ENCODE data around the gene PDGFA. TPM values are rescaled to one million over a fixed set of nuclear protein-coding genes. Genes with fewer than 3 reads are reported as not detected.

PDGFA gene
- polyA plus RNA-seq (ENCODE audit: insufficient read depth in 1 of 5, insufficient read length in 5 of 5, low replicate concordance in 1 of 5) = 10 to 100 TPM; 30.4 to 47.4 (median 40.8) TPM
- long read RNA-seq, donor 1, transcript PDGFA-201 (7 exons, 1,308 nt) = minor isoform, 6 of 20 reads
- long read RNA-seq, donor 1, transcript PDGFA-203 (6 exons, 2,305 nt) = major isoform, 14 of 20 reads
- long read RNA-seq, donor 1, partial matches to known transcripts = 0 of 20 reads
- long read RNA-seq, donor 1, other reads (novel, unspliced or antisense) = 0 of 20 reads
- long read RNA-seq, donor 2, partial matches to known transcripts = 0 of 4 reads
- long read RNA-seq, donor 2, other reads (novel, unspliced or antisense) = 0 of 4 reads
- long read RNA-seq, donor 3, partial matches to known transcripts = 0 of 5 reads
- long read RNA-seq, donor 3, other reads (novel, unspliced or antisense) = 0 of 5 reads
- long read RNA-seq, donor 4, transcript PDGFA-203 (6 exons, 2,305 nt) = major isoform, 8 of 10 reads
- long read RNA-seq, donor 4, partial matches to known transcripts = 0 of 10 reads
- long read RNA-seq, donor 4, other reads (novel, unspliced or antisense) = 0 of 10 reads
- long read RNA-seq, donor 5, transcript PDGFA-203 (6 exons, 2,305 nt) = major isoform, 5 of 8 reads
- long read RNA-seq, donor 5, partial matches to known transcripts = 0 of 8 reads
- long read RNA-seq, donor 5, other reads (novel, unspliced or antisense) = 0 of 8 reads
- long read RNA-seq, donor 6, transcript PDGFA-203 (6 exons, 2,305 nt) = major isoform, 7 of 11 reads
- long read RNA-seq, donor 6, partial matches to known transcripts = 0 of 11 reads
- long read RNA-seq, donor 6, other reads (novel, unspliced or antisense) = 0 of 11 reads
- long read RNA-seq, donor 7, partial matches to known transcripts = 0 of 4 reads
- long read RNA-seq, donor 7, other reads (novel, unspliced or antisense) = 0 of 4 reads
- long read RNA-seq, donor 8, partial matches to known transcripts = 0 of 2 reads
- long read RNA-seq, donor 8, other reads (novel, unspliced or antisense) = 0 of 2 reads

DNA sequence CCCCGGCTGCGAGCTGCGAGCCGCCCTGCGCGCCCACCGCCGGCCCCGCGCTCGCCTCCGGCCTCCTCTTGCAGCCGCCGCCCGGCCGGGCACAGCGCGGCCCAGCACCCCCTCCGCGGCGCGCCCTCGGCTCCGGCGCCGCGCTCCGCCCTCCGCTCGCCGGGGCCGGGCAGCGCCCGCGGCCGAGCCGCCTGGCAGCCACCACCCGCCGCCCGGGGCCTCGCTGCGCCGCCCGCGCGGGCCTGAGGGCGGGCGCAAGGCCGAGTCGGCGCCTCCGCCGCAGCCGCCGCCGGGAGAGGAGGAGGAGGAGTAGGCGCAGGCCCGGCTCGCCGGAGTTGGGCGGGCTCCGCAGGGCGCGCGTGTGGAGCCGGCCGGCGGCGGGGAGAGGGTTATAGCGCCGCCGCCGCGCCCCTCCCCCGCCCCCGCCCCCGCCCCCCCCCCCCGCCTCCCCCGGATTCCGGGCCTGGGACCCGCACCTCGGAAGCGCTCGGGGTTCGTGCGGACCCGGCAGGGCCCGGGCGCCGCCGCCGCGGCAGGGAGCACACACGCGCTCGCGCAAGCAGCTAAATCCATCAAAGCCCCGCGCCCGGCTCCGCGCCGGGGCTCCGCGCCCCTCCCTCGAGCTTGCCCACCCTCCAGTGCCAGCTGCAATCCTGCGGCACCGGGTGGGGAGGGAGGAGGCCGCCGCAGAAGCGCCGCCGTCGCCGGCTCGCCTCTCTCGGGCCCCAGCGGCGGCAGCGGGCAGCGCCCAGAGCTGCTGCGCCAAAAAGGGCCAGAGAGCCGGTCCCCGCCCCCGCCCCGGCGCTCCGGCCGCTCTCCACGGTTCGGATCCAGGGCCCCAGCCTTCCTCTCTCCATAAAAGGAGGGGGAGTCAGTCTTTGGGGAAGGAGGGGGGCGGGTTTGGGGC lies at the start of gene PDGFA:
TSS of gene PDGFA (minus strand) at position 363 of the 907 bp plus-strand sequence. CDS start 845 bp downstream, outside the sequence.
- DNase-seq = no peak

DNA sequence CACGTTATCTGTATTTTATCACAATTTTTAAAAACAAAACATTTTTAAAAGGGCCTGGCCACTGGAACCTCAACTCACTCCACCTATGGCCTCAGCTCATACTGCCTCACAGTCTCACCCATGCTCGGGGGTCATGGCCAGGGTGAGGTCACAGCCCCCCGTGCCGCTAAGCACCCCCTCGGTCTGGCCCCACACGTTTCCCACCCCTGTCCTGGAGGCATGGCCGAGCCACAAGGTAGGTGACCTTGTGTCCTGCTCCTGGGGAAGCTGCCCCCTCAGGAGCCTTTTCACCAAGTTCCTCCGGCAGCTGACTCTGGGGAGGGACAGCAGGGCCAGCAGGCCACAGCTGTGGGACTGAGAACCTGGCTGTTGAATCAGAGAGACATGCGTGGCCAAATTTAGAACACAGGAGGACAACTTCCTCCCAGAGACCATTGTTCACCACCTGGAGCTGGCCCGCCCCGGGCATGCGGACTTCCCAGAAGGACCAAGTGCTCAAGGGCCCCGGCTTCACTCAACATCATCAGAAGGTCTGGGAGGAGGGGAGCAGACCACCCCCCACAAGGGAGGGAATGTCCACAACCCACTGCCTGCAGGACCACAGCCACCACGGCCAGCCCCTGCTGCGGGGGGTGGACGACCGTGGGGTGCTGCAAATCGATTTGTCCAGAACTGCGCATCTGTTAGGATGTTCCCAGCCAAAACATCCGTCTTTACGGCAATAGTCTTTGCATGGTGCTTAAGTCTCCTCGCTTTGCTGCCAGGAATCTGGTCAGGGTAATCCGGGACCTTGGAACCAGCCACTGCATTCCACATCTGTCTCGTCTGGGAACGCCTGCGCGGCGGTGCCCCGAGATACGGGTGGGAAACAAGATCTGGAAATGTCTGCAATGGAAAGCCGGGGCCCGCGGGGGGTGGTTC lies 48.6 kb upstream of the PDGFA start:
- DNase-seq = peak in 1 of 2 donors; percentile 31

DNA sequence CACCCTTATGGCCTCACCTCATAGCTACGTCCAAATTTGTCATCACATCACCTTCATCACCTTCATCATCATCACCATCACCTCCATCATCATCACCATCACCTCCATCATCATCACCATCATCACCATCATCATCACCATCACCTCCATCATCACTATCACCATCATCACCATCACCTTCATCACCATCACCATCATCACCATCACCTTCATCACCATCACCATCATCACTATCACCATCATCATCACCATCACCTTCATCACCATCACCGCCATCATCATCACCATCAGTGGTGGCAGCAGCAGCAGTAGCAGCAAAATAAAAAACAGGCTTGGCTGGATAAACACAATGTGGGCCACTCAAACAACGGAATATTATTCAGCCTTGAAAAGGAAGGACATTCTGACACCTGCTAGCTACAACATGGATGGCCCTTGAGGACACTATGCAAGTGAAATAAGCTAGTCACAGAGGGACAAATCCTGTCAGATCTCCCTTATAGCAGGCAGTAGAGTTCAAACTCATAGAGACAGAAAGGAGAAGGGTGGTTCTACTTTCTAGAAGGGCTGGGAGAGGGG lies 47.7 kb upstream of the PDGFA start:
- no peak for DNase-seq

DNA sequence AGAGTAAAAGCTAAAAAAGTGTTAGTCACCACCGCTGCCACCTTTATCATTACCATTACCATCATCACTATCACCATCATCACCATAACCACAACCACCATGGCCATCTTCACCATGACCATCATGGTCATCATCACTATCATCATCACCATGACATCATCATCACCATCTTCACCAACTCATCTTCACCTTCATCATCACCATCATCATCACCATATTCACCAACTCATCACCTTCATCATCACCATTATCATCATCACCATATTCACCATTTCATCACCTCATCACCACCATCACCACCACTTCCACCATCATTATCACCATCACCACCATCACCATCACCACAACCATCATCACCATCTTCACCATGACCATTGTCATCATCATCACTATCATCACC lies 46.5 kb upstream of the PDGFA start:
- no peak for DNase-seq

DNA sequence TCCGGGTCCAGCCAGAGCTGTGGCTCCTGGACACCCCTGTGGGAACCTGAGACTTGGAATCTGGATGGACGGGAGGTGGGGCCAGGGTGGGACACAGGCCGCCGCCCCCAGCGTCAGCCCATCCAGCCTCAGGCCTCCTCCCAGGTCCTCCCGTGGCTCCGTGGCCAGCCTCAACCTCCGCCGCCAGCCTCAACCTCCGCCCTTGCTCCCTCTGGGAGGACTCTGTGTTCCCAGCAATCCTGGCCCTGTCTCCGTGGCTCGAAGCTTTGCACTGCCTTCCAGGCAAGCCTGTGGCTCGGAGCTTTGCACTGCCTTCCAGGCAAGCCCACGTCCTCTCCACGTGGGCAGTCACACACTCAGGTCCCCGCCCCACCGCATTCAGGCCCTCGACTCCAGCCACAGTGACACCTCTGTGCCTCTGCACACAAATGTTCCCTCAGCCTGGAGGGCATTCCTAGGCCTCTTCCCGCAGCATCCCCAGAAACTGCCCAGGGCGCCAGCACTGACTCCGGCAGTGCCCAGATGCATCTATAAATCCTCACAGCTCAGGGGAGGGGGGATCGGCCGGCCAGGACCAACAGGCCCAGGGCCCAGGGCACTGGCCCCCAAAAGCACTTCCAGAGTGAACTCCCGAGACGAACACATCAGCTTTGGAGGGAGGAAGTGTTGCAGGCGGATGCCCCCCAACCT lies 44.7 kb upstream of the PDGFA start:
- no peak for DNase-seq

DNA sequence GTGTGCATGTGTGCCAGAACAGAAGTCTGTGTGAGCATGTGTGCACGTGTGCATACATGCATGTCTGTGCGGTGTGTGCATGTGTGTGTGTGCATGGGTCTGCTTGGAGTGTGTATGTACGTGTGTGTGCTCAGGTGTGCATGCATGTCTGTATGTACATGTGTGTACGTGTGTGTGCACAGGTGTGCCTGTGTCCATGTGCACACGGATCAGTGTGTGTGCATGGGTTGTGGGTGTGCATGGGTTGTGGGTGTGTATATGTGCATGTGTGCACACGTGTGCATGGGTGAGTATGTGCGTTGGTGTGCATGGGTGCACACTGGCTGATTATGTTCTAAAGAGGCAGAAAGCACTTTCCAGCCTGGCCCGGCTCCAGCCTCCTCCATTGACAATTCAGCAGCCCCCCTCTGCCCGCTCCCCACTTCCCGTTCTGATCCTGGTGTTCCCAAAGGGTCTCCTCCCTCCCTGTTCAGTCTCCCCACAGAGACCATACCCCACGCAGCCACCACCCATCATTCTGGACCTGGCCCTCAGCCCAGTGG lies 44.1 kb upstream of the PDGFA start:
- DNase-seq = no peak

DNA sequence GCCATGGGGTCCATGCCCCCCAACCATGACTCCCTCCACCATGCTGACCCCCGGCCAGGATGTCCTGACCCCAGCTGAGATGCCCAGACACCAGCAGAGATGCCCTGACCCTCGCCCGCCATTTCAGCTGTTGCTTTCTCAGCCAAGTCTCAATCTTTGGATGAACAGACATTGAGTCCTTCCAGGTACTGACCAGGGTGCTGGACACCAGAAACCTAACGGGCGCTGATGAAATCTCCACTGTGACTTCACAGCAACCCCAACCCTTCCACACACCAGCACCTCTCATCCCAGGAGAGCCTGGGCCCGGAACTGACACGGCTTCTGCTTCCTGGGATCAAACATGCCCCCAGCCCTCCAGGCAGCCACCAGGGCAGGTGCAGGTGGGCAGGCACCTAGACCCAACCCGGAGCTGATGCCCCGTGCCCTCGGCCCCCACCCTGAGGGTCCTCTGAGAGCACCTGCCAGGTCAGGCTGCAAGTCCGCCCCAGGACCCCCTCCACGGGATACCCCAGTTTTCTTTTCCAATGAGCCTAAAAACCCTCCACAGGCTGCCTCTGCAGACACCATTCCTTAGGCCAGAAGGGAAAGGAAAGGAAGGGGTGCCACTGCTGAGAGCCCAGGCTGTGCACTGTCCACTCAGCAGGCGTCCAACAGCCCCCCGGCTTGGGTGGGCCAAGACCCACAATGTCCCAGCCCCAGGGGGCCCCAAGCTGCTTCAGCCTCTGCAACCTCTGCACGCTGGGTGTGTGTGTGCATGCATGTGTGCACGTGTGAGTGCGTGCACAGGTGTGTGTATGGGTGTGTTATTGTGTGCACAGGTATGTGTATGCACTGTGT lies 43.4 kb upstream of the PDGFA start:
- no peak for DNase-seq

DNA sequence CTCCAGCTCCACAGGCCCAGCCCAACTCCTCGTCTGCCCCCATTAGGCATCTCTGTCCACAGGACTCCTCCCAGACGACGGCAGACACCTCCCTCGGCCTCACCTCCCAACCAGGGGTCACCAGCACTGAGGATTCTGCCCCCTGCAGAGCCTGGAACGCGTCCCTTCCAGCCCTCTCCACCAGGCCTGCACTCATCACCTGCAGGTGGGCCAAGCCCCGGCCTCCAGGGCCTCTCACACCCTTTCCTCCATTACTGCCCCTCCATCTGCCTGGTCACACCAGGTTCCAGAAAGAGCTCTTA lies 42.7 kb upstream of the PDGFA start:
- no peak for DNase-seq

DNA sequence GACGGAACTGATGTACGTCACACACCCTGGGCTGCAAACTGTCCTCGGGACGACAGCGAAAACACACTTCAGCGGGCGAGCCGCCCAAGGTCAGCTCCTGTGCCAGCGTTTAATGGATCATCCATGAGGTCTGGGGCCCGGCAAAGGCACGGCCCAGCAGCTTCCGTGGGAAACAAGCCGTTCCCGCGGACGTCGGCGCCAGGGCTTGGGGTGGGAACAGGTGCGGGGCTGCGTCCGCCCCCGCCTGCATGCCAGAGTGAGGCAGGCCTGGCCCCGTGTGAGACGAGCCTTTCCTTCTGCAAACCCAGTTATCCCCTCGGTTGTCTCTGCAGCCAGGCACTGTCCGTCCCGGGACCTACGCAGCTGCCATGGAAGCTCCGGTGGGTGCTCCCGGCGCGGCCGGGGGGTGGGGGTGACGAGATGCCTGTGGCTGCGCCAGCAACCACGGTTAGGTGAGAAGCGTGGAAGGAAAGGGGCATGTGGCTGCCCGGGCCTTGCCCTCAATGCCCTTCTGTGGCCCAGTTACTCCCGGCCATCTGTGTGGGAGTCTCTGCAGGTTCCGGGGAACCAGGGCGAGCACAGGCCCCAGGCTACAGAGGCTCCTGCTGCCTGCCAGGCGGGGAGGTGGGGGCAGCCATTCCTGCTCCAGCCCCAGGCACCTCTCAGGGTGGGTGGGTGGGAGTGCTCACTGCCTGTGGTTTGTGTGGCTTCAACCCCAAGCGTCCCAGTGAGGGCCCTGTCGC lies 42.2 kb upstream of the PDGFA start:
- no peak for DNase-seq

DNA sequence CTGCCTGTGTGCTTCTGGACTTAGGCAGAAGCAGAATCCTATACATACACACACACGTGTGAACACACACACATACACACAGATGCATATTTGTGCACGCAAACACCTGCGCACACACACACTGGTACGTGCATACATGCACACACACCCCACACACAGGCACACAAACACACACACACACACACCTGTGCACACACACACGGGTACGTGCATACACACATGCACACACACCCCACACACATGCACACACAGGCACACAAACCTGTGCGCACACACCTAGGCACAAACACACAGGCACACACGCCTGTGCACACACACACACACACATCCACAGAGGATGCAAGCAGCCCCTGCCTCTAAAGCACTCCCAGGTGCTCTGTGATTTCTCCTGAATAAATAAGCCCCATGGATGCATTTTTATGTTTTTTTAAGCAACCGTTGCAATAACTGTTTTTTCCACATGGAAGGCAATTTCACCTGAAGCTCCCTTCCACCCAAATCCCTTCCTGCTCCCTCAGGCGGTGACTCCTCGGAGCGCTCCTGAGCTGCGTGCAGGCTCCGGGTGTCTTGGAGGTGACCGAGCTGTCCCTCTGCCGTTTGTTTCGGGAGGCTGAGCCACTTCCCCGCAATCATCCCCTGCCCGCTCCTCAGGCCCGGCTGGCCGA lies 41.5 kb upstream of the PDGFA start:
- DNase-seq = no peak

DNA sequence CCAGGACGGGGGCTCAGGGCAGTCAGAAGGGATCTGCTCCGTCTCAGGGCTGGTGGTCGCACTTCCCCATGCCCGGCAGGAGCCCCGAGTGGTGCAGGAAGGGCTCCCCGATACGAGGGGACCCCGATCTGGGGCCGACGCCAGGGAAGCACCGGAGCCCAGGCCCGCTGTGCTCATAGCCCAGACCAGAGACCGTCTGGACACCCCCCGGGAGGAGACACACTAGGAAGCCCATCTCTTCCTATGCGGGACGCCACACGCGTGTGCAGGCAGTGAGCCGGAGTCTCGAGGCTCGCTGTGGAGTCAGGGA lies 39.7 kb upstream of the PDGFA start:
- DNase-seq = no peak

DNA sequence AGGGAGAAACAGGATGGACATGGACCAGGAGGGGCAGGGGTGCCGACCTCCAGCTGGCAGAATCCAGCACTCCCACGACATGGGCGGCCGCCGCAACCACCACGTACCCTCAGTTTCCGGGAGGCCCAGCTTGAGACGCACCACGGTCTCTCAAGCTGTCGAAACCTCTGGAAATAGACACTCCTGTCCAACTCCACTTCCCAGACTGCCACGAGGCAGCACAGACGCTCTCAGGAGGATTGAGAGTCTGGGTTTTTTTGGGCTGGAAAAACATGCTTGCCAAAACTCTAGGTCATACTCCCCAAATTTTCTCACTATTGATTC lies 37.9 kb upstream of the PDGFA start:
- no peak for DNase-seq

DNA sequence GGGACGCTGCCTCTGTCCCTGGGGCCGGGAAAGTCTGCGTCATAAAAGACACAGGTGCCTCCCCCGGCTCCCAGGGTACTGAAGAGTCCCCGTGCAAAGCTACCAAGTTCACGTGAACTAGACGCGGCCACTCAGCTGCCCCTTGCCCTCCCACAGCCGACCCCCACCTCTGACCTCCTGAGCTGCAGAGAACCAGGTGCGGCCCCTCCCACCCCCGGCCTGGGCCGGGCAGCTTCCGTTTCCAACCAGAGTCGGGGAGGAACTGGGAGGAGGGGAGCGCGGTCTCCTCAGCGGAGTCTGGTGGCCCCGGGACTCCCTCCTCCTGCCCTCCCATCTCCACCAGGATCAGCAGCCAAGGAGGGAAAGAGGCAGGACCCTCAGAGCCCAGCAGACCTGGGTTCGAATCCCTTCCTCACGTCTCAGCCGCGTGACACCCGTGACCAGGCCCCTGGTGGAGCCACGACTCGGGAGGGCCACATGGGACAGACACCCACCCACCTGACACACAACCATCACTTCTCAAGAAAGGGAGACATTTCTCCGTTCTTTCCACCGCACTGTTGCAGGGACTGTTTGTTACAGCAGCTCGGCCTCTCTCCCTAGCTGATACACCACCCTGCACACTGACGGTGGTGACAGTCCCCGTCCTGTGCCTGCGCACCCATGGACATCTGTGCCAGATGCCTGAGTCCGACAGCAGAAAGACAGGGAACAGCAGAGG lies 37.4 kb upstream of the PDGFA start:
- no peak for DNase-seq

DNA sequence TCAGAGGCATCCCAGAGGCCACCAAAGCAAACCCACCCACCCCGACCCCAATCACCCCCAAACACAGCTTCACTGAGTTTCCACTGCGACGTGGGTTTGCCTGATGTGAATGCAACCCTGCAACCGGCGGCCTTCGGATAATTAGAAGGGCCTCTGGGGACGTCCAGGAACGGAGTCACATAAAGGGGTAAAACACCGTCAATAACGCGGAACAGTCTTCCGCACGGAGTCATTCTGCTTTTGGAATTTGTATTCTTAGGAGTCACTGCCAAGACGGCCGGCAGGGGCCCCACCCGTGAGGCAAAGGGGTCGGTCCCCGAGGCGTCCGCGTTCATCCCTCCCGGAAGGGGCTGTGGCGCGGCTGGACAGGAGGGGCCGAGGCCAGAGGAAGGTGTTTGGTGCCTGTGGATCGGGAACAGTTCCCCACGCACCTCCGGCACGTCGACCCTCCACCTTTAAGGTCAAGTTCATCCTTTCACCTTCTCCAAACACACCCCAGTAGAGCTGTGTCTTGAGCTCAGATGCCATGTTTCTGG lies 36.7 kb upstream of the PDGFA start:
- DNase-seq = no peak

DNA sequence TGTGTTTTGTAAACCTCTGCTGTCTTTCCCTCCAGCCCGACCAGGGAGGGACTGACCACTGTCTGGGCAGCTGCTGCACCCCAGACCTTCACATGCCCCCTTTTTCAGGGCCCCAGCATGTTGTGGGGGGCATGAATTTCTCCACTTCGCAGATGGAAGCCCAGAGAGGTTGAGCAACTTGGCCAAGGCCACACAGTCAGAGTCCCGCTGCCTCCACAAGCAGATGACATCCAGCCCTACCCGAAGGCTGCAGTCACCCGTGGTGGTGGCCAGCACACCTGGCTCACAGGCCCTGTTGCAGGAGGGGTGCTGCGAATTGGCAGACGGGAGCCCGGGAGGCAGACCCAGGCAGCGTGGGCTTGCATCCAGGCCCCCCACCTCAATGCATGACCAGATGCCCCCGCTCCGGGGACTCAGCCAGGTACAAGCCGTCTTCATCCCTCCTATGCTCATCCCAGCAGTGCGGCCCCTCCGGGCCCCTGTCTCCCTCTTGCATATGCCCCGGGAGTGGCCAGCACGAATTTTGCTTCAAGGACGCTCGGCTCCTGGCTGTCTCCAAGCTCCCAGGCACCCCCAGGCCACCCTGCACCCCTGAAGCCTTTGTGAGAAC lies 36.0 kb upstream of the PDGFA start:
- no peak for DNase-seq

DNA sequence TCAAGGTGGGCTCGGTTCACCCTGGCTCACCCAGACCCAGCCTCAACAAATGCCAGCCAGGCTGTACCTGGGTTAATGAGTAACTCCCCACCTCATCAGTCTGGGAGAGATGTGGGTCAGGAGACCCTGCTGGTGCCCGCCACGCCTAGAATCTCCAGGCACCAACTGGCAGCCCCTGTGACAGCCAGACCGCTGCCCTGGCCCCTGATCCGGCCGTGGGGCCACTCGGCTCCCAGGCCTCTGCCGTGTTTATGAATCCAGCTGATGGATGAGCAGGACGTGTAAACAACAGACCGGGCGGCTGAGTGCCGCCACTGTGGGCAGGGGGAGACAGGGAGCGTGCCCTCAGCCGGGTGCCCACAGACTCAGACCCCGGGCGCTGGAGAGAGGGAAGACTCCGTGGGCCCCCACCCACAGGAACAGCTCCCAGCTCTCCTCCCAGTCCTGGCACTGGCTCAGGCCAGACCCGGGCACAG lies 34.0 kb upstream of the PDGFA start:
- DNase-seq = peak in 1 of 2 donors; percentile 37
